ENCODE measurements around the gene EML2.

The EML2 gene

DNA sequence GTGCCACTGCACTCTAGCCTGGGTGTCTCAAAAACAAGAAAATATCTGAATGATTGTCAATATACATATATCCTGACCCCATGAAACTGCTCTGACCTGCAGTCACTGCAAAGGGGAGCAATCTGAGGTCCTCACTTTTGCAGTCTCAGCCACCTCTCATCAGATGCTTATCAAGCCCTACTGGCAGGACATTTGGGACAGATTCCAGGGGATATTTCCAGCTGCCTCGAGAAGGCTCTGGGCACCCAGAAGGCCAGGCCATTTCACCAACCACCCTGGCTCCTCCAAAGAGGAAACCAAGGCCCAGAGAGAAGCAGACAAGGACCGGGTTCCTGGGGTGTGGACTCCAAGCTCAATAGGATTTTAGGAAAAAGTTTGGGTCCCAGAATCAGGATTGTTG, 2.3 kb downstream of the EML2 start:
- Histone ChIP-seq H4K20me1 (ENCODE audit: control insufficient read depth, insufficient read depth, low read depth, low read length) (no peaks in the 10 kb centered on the region), H3F3A (ENCODE audit: control insufficient read depth, insufficient read depth) (peaks cover 11% of the 10 kb centered on the region), H3K27ac (ENCODE audit: low read depth, low read length) (no peak overlapping the region), H3K9me2 (replicated peaks; ENCODE audit: control insufficient read depth, low read length) (no peaks in the 10 kb centered on the region), H3K4me3 (ENCODE audit: low read length) (no peak overlapping the region), H3K27me3 (ENCODE audit: control insufficient read depth, low read length) (no peaks in the 10 kb centered on the region), H3K9me3 (ENCODE audit: control insufficient read depth, insufficient read depth, low read length) (no peaks in the 10 kb centered on the region), H3K4me2 (ENCODE audit: low read length) (no peak overlapping the region), H3K79me2 (ENCODE audit: control insufficient read depth, low read length) (peaks cover 2% of the 10 kb centered on the region; the same call in 1 of the 2 replicates), H3K36me3 (ENCODE audit: control insufficient read depth, low read length) (peaks cover 6% of the 10 kb centered on the region; the same call in 1 of the 2 replicates), H3K4me1 (ENCODE audit: control insufficient read depth, low read length) (peaks cover 30% of the 10 kb centered on the region)
- TF ChIP-seq EZH2phosphoT487 (IDR thresholded peaks at IDR 0.05; ENCODE audit: borderline replicate concordance, low read length): no peak
- TF ChIP-seq, protein P1, sequence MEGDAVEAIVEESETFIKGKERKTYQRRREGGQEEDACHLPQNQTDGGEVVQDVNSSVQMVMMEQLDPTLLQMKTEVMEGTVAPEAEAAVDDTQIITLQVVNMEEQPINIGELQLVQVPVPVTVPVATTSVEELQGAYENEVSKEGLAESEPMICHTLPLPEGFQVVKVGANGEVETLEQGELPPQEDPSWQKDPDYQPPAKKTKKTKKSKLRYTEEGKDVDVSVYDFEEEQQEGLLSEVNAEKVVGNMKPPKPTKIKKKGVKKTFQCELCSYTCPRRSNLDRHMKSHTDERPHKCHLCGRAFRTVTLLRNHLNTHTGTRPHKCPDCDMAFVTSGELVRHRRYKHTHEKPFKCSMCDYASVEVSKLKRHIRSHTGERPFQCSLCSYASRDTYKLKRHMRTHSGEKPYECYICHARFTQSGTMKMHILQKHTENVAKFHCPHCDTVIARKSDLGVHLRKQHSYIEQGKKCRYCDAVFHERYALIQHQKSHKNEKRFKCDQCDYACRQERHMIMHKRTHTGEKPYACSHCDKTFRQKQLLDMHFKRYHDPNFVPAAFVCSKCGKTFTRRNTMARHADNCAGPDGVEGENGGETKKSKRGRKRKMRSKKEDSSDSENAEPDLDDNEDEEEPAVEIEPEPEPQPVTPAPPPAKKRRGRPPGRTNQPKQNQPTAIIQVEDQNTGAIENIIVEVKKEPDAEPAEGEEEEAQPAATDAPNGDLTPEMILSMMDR (IDR thresholded peaks at IDR 0.05; ENCODE audit: low read depth, low read length, poor library complexity, severe bottlenecking): no peak

DNA sequence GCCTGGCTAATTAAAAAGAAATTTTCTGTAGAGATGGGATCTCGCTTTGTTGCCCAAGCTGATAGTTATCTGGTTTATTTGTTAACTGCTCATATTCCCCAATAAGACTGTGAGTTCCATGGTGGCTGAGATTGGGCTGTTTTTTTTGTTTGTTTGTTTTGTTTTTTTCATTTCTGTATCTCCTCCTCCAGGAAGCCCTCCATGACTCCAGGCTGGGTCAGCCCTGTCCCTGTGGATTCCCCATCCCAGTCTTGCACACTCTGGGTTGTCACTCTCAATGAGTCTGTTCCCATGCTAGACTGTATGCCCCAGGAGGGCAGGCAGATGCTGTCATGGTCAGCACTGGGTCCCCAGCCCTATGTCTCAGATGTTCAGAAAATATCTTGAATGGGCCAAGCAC, 2.9 kb downstream of the EML2 start:
- H3K9me2 ChIP-seq (replicated peaks; ENCODE audit: control insufficient read depth, low read length): no peaks in the 10 kb centered on the region
- peaks cover 6% of the 10 kb centered on the region; the same call in 1 of the 2 replicates for H3K36me3 ChIP-seq (ENCODE audit: control insufficient read depth, low read length)
- peaks cover 2% of the 10 kb centered on the region; the same call in 1 of the 2 replicates for H3K79me2 ChIP-seq (ENCODE audit: control insufficient read depth, low read length)
- no peaks in the 10 kb centered on the region for H4K20me1 ChIP-seq (ENCODE audit: control insufficient read depth, insufficient read depth, low read depth, low read length)
- peaks cover 23% of the 10 kb centered on the region for H3K4me1 ChIP-seq (ENCODE audit: control insufficient read depth, low read length)
- TF ChIP-seq, protein P1 (IDR thresholded peaks at IDR 0.05; ENCODE audit: low read depth, low read length, poor library complexity, severe bottlenecking): no peak
- TF ChIP-seq EZH2phosphoT487 (IDR thresholded peaks at IDR 0.05; ENCODE audit: borderline replicate concordance, low read length): no peak
- no peaks in the 10 kb centered on the region for H3K9me3 ChIP-seq (ENCODE audit: control insufficient read depth, insufficient read depth, low read length)
- no peak overlapping the region for H3K4me3 ChIP-seq (ENCODE audit: low read length)
- no peak overlapping the region for H3K4me2 ChIP-seq (ENCODE audit: low read length)
- no peak overlapping the region for H3K27ac ChIP-seq (ENCODE audit: low read depth, low read length)
- H3K27me3 ChIP-seq (ENCODE audit: control insufficient read depth, low read length): no peaks in the 10 kb centered on the region
- H3F3A ChIP-seq (ENCODE audit: control insufficient read depth, insufficient read depth): peaks cover 5% of the 10 kb centered on the region; the same call in 1 of the 2 replicates

DNA sequence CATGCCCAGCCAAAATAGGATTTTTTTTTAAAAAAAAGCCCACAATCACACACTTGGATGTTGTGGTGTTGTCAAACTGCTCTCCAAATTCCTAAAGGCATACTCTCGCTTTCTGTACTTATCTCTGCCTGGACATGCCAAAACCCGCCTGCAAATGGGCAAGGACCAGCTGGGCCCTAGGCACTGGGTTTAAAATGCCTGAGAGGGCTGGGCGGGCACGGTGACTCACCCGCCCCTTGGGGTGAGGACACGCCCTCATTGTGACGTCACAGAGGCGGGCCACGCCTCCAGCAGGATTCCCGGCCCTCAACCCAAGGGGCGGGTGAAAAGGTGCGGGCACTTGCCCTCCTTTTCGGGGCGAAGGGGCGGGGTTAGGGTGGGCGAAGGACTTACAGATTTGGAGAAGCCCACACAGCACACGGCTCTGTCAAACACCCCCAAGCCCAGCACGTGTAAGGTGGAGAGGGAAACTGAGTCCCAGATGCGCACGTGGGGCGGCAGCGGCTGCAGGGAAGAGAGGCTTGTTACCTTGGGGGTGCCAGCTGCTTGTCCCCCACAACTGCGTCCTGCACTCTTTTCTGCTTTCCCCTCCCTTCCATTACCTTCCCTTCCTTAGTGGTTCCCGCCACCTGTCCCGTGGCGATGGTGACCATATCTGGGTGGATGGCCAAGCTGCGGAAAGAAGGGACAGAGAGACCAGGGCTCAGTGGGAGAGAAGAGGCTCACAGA, 6.6 kb downstream of the EML2 start:
- Histone ChIP-seq H3K4me1 (ENCODE audit: control insufficient read depth, low read length) (peaks cover 9% of the 10 kb centered on the region), H3K9me3 (ENCODE audit: control insufficient read depth, insufficient read depth, low read length) (no peaks in the 10 kb centered on the region), H3K27me3 (ENCODE audit: control insufficient read depth, low read length) (no peaks in the 10 kb centered on the region), H3K27ac (ENCODE audit: low read depth, low read length) (no peak overlapping the region), H3K9me2 (replicated peaks; ENCODE audit: control insufficient read depth, low read length) (no peaks in the 10 kb centered on the region), H3K79me2 (ENCODE audit: control insufficient read depth, low read length) (no peaks in the 10 kb centered on the region), H4K20me1 (ENCODE audit: control insufficient read depth, insufficient read depth, low read depth, low read length) (no peaks in the 10 kb centered on the region), H3K4me3 (ENCODE audit: low read length) (no peak overlapping the region), H3K4me2 (ENCODE audit: low read length) (no peak overlapping the region), H3F3A (ENCODE audit: control insufficient read depth, insufficient read depth) (no peaks in the 10 kb centered on the region), H3K36me3 (ENCODE audit: control insufficient read depth, low read length) (peaks cover 3% of the 10 kb centered on the region; the same call in 1 of the 2 replicates)
- no peak for TF ChIP-seq EZH2phosphoT487 (IDR thresholded peaks at IDR 0.05; ENCODE audit: borderline replicate concordance, low read length)
- TF ChIP-seq, protein P1 (IDR thresholded peaks at IDR 0.05; ENCODE audit: low read depth, low read length, poor library complexity, severe bottlenecking): no peak
